SK-N-SH (cell line): ENCODE measurements around the gene AUTS2. TPM values are rescaled to one million over a fixed set of nuclear protein-coding genes. Genes with fewer than 3 reads are reported as not detected.

Source experiments
- CTCF ChIA-PET: fragments of 300-600, 350-600 bp; formaldehyde crosslinking; extraction: SDS; loops from one replicate; lab custom pipeline; 2021; lab: Yijun Ruan, JAX
- POLR2A ChIA-PET: fragments of 350-600 bp; sonication (Branson Sonifier 250); formaldehyde crosslinking; extraction: SDS; loops from one replicate; lab custom pipeline; 2020; ENCODE audit warnings: antibody characterized with exemption, inconsistent platforms; lab: Yijun Ruan, JAX
- DNase-seq: peaks from one replicate; pipeline ENCODE4 v3.0.0; 2012
- H2AFZ ChIP-seq: fragments of 200-600 bp; sonication (generic); 2 replicates; pipeline ENCODE4 v1.8.1; 2016; ENCODE audit warnings: antibody characterized with exemption, mild to moderate bottlenecking, low read depth
- H3F3A ChIP-seq: fragments of 200-600 bp; sonication (generic); replicated peaks from 2 replicates; pipeline ENCODE3; 2016; ENCODE audit warnings: antibody characterized with exemption, mild to moderate bottlenecking; ENCODE audit not compliant: insufficient read depth
- H3K27ac ChIP-seq, 2 experiments: fragments of 200-500 bp in 1 of 2; fragments of 200-600 bp in 1 of 2; sonication (Bioruptor generic) in 1 of 2; sonication (generic), shearing (Covaris generic) in 1 of 2; 2 replicates each; pipeline versions ENCODE4 v1.5.1 to v1.6.1; 2014 to 2016; ENCODE audit warnings: low read depth in 2 of 2, inconsistent platforms in 1 of 2, low read length in 1 of 2, mild to moderate bottlenecking in 1 of 2, mixed read lengths in 1 of 2
- H3K27me3 ChIP-seq: fragments of 200-600 bp; sonication (generic), shearing (Covaris generic); 2 replicates; pipeline ENCODE4 v1.6.1; 2016; ENCODE audit warnings: mixed run types; ENCODE audit not compliant: insufficient read depth
- H3K36me3 ChIP-seq, 2 experiments: fragments of 200-500 bp in 1 of 2; fragments of 200-600 bp in 1 of 2; sonication (Bioruptor generic) in 1 of 2; sonication (generic) in 1 of 2; replicated peaks in 1 of 2; 2 replicates each; pipeline versions ENCODE3 to v1.5.1; 2014 to 2016; ENCODE audit warnings: low read length in 1 of 2, mild to moderate bottlenecking in 1 of 2; ENCODE audit not compliant: insufficient read depth in 2 of 2, control insufficient read depth in 1 of 2
- H3K4me1 ChIP-seq, 2 experiments: fragments of 200-500 bp in 1 of 2; fragments of 200-600 bp in 1 of 2; sonication (Bioruptor generic) in 1 of 2; sonication (generic), shearing (Covaris generic) in 1 of 2; 2 replicates each; pipeline versions ENCODE4 v1.5.1 to v1.6.1; 2014 to 2016; ENCODE audit warnings: low read depth in 1 of 2, low read length in 1 of 2, mixed run types in 1 of 2; ENCODE audit not compliant: insufficient read depth in 2 of 2, control insufficient read depth in 1 of 2
- H3K4me2 ChIP-seq: fragments of 200-600 bp; sonication (generic), shearing (Covaris generic); 2 replicates; pipeline ENCODE4 v1.6.1; 2017; ENCODE audit warnings: mixed run types
- H3K4me3 ChIP-seq, 2 experiments: fragments of 200-500 bp in 1 of 2; fragments of 200-600 bp in 1 of 2; sonication (Bioruptor generic) in 1 of 2; sonication (generic), shearing (Covaris generic) in 1 of 2; 2 replicates each; pipeline versions ENCODE4 v1.5.1 to v1.8.1; 2014 to 2016; ENCODE audit warnings: low read depth in 2 of 2, inconsistent platforms in 1 of 2, low read length in 1 of 2, mild to moderate bottlenecking in 1 of 2, mixed read lengths in 1 of 2, moderate library complexity in 1 of 2
- H3K79me2 ChIP-seq: fragments of 200-600 bp; sonication (generic); 2 replicates; pipeline ENCODE4 v1.8.1; 2017; ENCODE audit warnings: mild to moderate bottlenecking; ENCODE audit not compliant: insufficient read depth
- H3K9ac ChIP-seq: fragments of 200-600 bp; sonication (generic); 2 replicates; pipeline ENCODE4 v1.6.1; 2017; ENCODE audit warnings: mixed run types
- H3K9me2 ChIP-seq: fragments of 200-600 bp; sonication (generic); 2 replicates; pipeline ENCODE4 v1.6.1; 2017; ENCODE audit warnings: mixed run types
- H3K9me3 ChIP-seq: fragments of 200-600 bp; sonication (generic); 2 replicates; pipeline ENCODE4 v1.6.1; 2017; ENCODE audit warnings: mixed run types, mild to moderate bottlenecking, moderate library complexity
- H4K20me1 ChIP-seq: fragments of 200-600 bp; sonication (generic); 2 replicates; pipeline ENCODE4 v1.6.1; 2017; ENCODE audit warnings: mild to moderate bottlenecking, mixed run types; ENCODE audit not compliant: insufficient read depth
- CHD2 ChIP-seq: fragments of 150-350 bp; IDR thresholded peaks from 2 replicates; pipeline ENCODE4 v1.6.1; 2018; ENCODE audit warnings: low read length; ENCODE audit not compliant: partially characterized antibody
- ELF1 ChIP-seq: IDR thresholded peaks from 2 replicates; pipeline ENCODE4 v1.4.0; 2012
- EP300 ChIP-seq, 2 experiments: IDR thresholded peaks; 2 replicates each; pipeline versions ENCODE4 v1.4.0 to v1.6.1; 2012; ENCODE audit warnings: borderline replicate concordance in 1 of 2, low read depth in 1 of 2, low read length in 1 of 2
- FOXJ3 ChIP-seq: sonication (generic); formaldehyde crosslinking; IDR thresholded peaks from 2 replicates; pipeline ENCODE4 v1.5.1; 2020; ENCODE audit warnings: mild to moderate bottlenecking, missing genetic modification reagents
- GABPA ChIP-seq: IDR thresholded peaks from 2 replicates; pipeline ENCODE4 v1.4.0; 2012; ENCODE audit warnings: low read depth, mild to moderate bottlenecking
- GATA2 ChIP-seq: sonication (generic); formaldehyde crosslinking; IDR thresholded peaks from 2 replicates; pipeline ENCODE4 v1.5.0; 2020; ENCODE audit warnings: mild to moderate bottlenecking, missing genetic modification reagents
- MXI1 ChIP-seq: IDR thresholded peaks from 2 replicates; pipeline ENCODE4 v1.6.1; 2012; ENCODE audit warnings: mild to moderate bottlenecking, low read depth, low read length, improper control_type of control experiment
- NFIC ChIP-seq: IDR thresholded peaks from 2 replicates; pipeline ENCODE4 v1.4.0; 2012; ENCODE audit warnings: borderline replicate concordance
- NRF1 ChIP-seq: IDR thresholded peaks from 2 replicates; pipeline ENCODE4 v1.6.1; 2012; ENCODE audit warnings: low read depth, mild to moderate bottlenecking, low read length
- RAD21 ChIP-seq: IDR thresholded peaks from 2 replicates; pipeline ENCODE4 v1.6.1; 2012; ENCODE audit warnings: mild to moderate bottlenecking, low read length
- RFX5 ChIP-seq: IDR thresholded peaks from 2 replicates; pipeline ENCODE4 v1.6.1; 2012; ENCODE audit warnings: mild to moderate bottlenecking, improper control_type of control experiment, low read length
- SMC3 ChIP-seq: IDR thresholded peaks from 2 replicates; pipeline ENCODE4 v1.6.1; 2012; ENCODE audit warnings: low read depth, low read length, improper control_type of control experiment
- TCF12 ChIP-seq: IDR thresholded peaks from 2 replicates; pipeline ENCODE4 v1.4.0; 2012
- TEAD4 ChIP-seq: IDR thresholded peaks from 2 replicates; pipeline ENCODE4 v1.4.0; 2012; ENCODE audit warnings: mild to moderate bottlenecking, borderline replicate concordance; ENCODE audit not compliant: insufficient read depth
- WGBS: methylation state at CpG from one replicate; pipeline ENCODE4 v1.1.6; 2017; ENCODE audit warnings: low lambda C conversion rate; 5-methylcytosine and 5-hydroxymethylcytosine counted together
- polyA plus RNA-seq, 3 experiments: library from polyadenylated mRNA; depleted of rRNA; stranded (reverse); fragments of >200 nt; gene quantifications; 2 replicates each; pipeline ENCODE4 v1.2.3, GENCODE V29; 2012
- TF ChIP-seq, protein P1 (sequence below): IDR thresholded peaks from 2 replicates; pipeline ENCODE4; 2012
- TF ChIP-seq, protein P2 (sequence below): IDR thresholded peaks from 2 replicates; pipeline ENCODE4 v1.4.0; 2012; ENCODE audit warnings: low read depth, borderline replicate concordance
- TF ChIP-seq, protein P3 (sequence below): IDR thresholded peaks from 2 replicates; pipeline ENCODE4 v1.6.1; 2012; ENCODE audit warnings: mild to moderate bottlenecking, low read depth, low read length, moderate library complexity

AUTS2 gene
- polyA plus RNA-seq, 1 of the 3 experiments (the other 2 are of a cell fraction) = 15.6 TPM

DNA sequence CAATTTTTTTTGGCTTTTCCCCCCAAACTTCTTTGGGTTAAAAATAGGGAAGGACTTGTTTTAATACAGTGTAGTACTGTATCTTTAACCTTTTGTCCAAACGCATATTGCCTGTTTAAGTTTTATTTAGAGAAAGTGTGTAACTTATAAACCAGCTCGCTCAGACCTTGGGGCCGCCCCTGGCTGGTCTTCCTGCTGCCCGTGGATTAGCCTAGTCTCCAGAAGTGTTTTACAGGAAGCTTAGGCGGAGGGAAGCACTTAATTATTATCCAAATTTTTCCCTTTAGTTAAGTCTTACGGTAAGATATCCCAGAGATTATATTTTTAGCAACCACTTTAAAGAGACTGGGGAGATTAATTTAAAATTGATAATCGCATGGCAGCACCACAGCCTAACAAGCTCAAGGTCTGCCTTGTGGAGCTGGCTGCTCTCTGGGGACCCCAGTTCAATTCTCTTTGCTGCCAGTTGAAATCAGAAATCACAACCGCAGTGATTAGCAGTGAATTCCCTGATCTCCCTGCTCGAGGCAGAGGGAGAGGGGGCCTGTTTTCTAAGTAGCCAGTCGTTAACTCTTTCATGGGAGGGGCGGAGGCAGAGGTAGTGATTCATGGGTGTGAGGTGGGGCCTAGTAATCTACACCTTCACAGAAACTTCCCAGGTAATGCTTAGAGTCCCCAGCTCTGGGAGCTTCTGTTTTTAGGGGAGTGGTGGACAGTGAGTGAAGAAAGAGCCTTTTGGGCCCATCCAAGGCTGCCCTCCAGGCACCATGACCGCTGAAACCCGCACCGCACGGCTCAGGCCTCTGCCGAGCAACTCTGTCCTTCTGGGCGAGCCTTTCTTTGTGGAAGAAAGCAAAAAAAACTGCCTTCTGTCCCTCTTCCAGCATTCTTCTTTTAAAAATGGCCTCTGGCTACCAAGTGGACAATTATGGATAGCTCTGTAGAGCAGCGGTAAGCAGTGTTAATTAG lies 984.9 kb downstream of the AUTS2 start:
- peaks cover 9% of the 10 kb centered on the region for H3F3A ChIP-seq
- TF ChIP-seq MXI1 = no peak
- TF ChIP-seq FOXJ3 = 0 out of 2 replicates have a peak, but pooled peaks have one; percentile 37
- TF ChIP-seq RAD21 = 0 out of 2 replicates have a peak, but pooled peaks have one; percentile 7
- WGBS = 70% methylated on average over 18 of the region's 18 CpGs
- H3K4me3 ChIP-seq = no peak overlapping the region; a peak in 1 of 4 replicates
- no peaks in the 10 kb centered on the region for H3K9me3 ChIP-seq
- POLR2A ChIA-PET = interaction anchor here (0.6 to 2.5 kb wide), 4 partner anchors 26 to 115 kb away, joined by 3 to 10 read pairs (median 4); no protein-coding TSS in a partner anchor
- CTCF ChIA-PET = interaction anchor here (0.8 to 5.2 kb wide), 17 partner anchors 12 to 541 kb away, joined by 3 to 100 read pairs (median 4); no protein-coding TSS in a partner anchor
- no peaks in the 10 kb centered on the region for H3K79me2 ChIP-seq
- DNase-seq = peak; percentile 67
- no peaks in the 10 kb centered on the region for H3K27me3 ChIP-seq
- H3K9me2 ChIP-seq = no peaks in the 10 kb centered on the region
- no peak overlapping the region for H3K4me2 ChIP-seq
- H3K4me1 ChIP-seq = peaks cover 0 to 32% of the 10 kb centered on the region in 2 experiments; a peak in 2 of 4 replicates
- no peaks in the 10 kb centered on the region for H3K36me3 ChIP-seq
- no peaks in the 10 kb centered on the region for H4K20me1 ChIP-seq
- no peak overlapping the region for H2AFZ ChIP-seq
- H3K27ac ChIP-seq = peak overlapping the region in 1 of 2 experiments; percentile 94; a peak in 2 of 4 replicates
- no peak overlapping the region for H3K9ac ChIP-seq

DNA sequence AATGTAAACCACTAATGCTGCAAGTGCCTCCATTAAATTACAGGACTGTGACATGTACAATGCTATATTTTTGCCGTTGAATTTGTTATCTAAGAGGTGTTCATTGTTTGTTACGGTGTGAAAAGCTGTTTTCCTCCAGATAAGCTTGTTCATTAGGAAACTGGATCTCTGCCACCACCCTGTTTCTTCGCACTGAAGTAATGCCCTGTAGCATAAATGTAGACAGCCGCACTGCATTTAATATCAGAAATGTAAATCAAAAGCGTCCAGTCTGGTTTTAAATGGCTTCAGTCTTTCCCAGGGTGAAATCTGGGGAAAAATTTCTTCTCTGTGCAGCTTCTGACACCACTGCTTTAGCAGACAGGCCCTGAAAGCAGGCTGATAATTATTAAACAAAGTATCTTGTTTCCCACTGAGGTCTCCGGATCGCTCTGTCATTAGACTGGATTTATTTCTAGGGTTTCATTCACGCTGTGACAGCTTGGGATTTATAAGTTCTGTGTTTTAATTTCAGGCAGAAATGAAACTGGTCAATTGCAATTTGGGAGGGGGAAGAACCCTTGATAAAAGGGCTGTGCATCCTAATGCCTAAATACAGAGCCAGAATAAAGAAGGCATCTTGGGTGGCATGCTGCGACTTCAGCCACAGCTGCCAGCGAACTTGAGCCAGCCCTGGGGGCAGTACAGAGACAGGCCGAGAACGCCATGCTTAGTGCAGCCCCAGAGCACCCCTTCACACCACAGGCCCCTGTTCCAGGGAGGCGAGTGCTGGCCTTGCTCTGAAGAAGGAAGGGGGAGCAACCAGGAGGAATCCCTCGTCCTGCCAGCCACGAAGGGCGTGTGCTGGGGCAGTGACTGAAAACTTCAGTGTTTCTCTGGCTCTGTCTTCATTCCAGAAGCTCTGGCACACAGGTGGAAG lies 985.9 kb downstream of the AUTS2 start:
- Histone ChIP-seq H2AFZ (no peak overlapping the region), H3K4me1 (peaks cover 0 to 34% of the 10 kb centered on the region in 2 experiments; a peak in 2 of 4 replicates), H3K9me2 (no peaks in the 10 kb centered on the region), H3K27ac (peak overlapping the region in 1 of 2 experiments; percentile 94; a peak in 2 of 4 replicates), H3K27me3 (no peaks in the 10 kb centered on the region), H3F3A (peaks cover 9% of the 10 kb centered on the region), H3K79me2 (no peaks in the 10 kb centered on the region), H3K9ac (no peak overlapping the region), H4K20me1 (no peaks in the 10 kb centered on the region), H3K36me3 (no peaks in the 10 kb centered on the region), H3K4me2 (no peak overlapping the region), H3K4me3 (peak overlapping the region in 1 of 2 experiments; percentile 12; a peak in 1 of 4 replicates), H3K9me3 (no peaks in the 10 kb centered on the region)
- WGBS = 64% methylated on average over 15 of the region's 16 CpGs
- CTCF ChIA-PET = interaction anchor here (0.7 to 5.2 kb wide), 36 partner anchors 11 to 649 kb away, joined by 3 to 100 read pairs (median 4); no protein-coding TSS in a partner anchor
- DNase-seq = peak; percentile 70
- POLR2A ChIA-PET = interaction anchor here (0.6 to 2.5 kb wide), 5 partner anchors 27 to 114 kb away, joined by 3 to 10 read pairs (median 4); no protein-coding TSS in a partner anchor
- TF ChIP-seq EP300 (IDR thresholded peaks at IDR 0.05; ENCODE audit: borderline replicate concordance in 1 of 2, low read depth in 1 of 2, low read length in 1 of 2) (peak in 1 of 2 experiments; percentile 79; a peak in 2 of 4 replicates), RFX5 (no peak), CHD2 (peak; percentile 30), TCF12 (no peak), SMC3 (no peak), ELF1 (no peak), NFIC (no peak), GATA2 (CRISPR knock-in tag) (peak; percentile 81), TEAD4 (no peak), NRF1 (no peak), GABPA (no peak)
- TF ChIP-seq, protein P1, sequence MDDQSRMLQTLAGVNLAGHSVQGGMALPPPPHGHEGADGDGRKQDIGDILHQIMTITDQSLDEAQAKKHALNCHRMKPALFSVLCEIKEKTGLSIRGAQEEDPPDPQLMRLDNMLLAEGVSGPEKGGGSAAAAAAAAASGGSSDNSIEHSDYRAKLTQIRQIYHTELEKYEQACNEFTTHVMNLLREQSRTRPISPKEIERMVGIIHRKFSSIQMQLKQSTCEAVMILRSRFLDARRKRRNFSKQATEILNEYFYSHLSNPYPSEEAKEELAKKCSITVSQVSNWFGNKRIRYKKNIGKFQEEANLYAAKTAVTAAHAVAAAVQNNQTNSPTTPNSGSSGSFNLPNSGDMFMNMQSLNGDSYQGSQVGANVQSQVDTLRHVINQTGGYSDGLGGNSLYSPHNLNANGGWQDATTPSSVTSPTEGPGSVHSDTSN = no peak
- TF ChIP-seq, protein P2, sequence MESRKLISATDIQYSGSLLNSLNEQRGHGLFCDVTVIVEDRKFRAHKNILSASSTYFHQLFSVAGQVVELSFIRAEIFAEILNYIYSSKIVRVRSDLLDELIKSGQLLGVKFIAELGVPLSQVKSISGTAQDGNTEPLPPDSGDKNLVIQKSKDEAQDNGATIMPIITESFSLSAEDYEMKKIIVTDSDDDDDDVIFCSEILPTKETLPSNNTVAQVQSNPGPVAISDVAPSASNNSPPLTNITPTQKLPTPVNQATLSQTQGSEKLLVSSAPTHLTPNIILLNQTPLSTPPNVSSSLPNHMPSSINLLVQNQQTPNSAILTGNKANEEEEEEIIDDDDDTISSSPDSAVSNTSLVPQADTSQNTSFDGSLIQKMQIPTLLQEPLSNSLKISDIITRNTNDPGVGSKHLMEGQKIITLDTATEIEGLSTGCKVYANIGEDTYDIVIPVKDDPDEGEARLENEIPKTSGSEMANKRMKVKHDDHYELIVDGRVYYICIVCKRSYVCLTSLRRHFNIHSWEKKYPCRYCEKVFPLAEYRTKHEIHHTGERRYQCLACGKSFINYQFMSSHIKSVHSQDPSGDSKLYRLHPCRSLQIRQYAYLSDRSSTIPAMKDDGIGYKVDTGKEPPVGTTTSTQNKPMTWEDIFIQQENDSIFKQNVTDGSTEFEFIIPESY = no peak
- TF ChIP-seq, protein P3, sequence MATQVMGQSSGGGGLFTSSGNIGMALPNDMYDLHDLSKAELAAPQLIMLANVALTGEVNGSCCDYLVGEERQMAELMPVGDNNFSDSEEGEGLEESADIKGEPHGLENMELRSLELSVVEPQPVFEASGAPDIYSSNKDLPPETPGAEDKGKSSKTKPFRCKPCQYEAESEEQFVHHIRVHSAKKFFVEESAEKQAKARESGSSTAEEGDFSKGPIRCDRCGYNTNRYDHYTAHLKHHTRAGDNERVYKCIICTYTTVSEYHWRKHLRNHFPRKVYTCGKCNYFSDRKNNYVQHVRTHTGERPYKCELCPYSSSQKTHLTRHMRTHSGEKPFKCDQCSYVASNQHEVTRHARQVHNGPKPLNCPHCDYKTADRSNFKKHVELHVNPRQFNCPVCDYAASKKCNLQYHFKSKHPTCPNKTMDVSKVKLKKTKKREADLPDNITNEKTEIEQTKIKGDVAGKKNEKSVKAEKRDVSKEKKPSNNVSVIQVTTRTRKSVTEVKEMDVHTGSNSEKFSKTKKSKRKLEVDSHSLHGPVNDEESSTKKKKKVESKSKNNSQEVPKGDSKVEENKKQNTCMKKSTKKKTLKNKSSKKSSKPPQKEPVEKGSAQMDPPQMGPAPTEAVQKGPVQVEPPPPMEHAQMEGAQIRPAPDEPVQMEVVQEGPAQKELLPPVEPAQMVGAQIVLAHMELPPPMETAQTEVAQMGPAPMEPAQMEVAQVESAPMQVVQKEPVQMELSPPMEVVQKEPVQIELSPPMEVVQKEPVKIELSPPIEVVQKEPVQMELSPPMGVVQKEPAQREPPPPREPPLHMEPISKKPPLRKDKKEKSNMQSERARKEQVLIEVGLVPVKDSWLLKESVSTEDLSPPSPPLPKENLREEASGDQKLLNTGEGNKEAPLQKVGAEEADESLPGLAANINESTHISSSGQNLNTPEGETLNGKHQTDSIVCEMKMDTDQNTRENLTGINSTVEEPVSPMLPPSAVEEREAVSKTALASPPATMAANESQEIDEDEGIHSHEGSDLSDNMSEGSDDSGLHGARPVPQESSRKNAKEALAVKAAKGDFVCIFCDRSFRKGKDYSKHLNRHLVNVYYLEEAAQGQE = no peak
